ENCODE data around the gene ATXN7L2.

The ATXN7L2 gene

DNA sequence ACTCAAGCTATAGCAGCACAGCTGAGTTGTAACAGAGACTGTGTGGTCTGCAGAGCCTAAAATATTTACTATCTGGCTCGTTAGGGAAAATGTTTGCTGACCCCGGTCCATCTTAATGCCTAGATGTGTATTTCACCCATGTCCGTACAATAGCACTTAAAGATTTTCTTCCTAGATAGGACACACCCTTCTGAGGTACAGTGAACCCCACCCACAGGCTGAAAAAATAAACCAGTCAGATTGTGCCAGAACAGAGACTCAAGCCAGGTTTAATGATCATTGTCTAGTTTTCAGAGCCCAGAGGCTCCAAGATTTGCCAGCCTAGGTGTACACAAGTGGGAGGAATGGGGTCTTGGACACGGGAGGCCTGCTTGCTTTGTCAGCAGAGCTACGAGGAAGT lies 20.2 kb downstream of the ATXN7L2 start:
- no peak overlapping the region for H3K27ac ChIP-seq (replicated peaks; ENCODE audit: low read length)
- H3K79me1 ChIP-seq (ENCODE audit: low read depth, low read length): no peaks in the 10 kb centered on the region
- no peak overlapping the region for H2BK5ac ChIP-seq (ENCODE audit: low read length)
- H4K91ac ChIP-seq (ENCODE audit: low read depth, low read length, poor library complexity): no peak overlapping the region
- no peak overlapping the region for H3K23ac ChIP-seq (ENCODE audit: low read depth, low read length, poor library complexity)
- H2AFZ ChIP-seq (ENCODE audit: low read length): no peak overlapping the region
- no peaks in the 10 kb centered on the region for H3K9me3 ChIP-seq (replicated peaks in 1 of 2; ENCODE audit: control insufficient read depth in 2 of 2, insufficient read depth in 1 of 2, low read depth in 1 of 2, low read length in 2 of 2)
- H2BK15ac ChIP-seq (ENCODE audit: low read length): no peak overlapping the region
- no peak overlapping the region for H2BK12ac ChIP-seq (ENCODE audit: low read length)
- H3K9ac ChIP-seq (ENCODE audit: low read depth, low read length, poor library complexity): no peak overlapping the region
- H3K4ac ChIP-seq (ENCODE audit: low read length): no peak overlapping the region
- DNase-seq (ENCODE audit: low spot score): no peak
- no peak overlapping the region for H3K18ac ChIP-seq (ENCODE audit: low read length)
- no peak overlapping the region for H2AK5ac ChIP-seq (ENCODE audit: low read depth, low read length)
- H3K4me1 ChIP-seq (ENCODE audit: control insufficient read depth in 2 of 2, insufficient read depth in 1 of 2, low read depth in 1 of 2, low read length in 2 of 2): peaks cover 3 to 11% of the 10 kb centered on the region in 2 donors
- no peak overlapping the region for H3K14ac ChIP-seq (ENCODE audit: low read length)
- WGBS, 2 donors (ENCODE audit: extremely low coverage in 2 of 2, insufficient read length in 2 of 2, insufficient replicate concordance in 1 of 2): no CpG with 5 or more reads among the region's 5 CpGs
- no peak overlapping the region for H4K8ac ChIP-seq (ENCODE audit: low read depth, low read length)
- peaks cover 0 to under 1% (median 0%) of the 10 kb centered on the region in 3 experiments for H3K27me3 ChIP-seq (ENCODE audit: control insufficient read depth in 3 of 3, insufficient read depth in 3 of 3, low read depth in 1 of 3, low read length in 3 of 3)
- H2BK120ac ChIP-seq (ENCODE audit: low read depth, low read length): no peak overlapping the region
- H3K36me3 ChIP-seq (replicated peaks in 1 of 2; ENCODE audit: control insufficient read depth in 2 of 2, insufficient read depth in 2 of 2, low read length in 2 of 2): peaks cover 5 to 14% of the 10 kb centered on the region in 2 donors
- no peak overlapping the region for H3K4me2 ChIP-seq (ENCODE audit: insufficient read depth, low read length, poor library complexity, severe bottlenecking)
- H3K4me3 ChIP-seq (ENCODE audit: low read length in 2 of 2): no peak overlapping the region

DNA sequence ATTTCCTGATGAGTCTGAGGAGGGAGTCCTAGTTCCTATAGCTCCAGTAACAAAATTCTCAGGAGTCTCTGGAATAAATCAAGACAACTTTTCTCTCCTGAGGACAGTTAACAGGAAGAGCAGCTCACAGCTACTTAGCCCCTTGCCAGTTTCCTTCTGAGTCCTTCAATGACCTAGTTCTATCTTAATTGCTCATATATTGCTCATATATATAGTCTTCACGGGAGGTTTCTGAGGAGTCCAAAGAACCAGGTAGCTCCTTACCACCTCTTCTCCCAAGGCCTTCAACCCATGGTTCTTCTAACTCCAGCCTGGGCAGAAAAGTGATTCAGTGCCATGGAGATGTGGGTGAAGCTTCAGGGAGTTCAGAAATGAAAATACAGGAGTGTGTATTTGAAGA lies 21.3 kb downstream of the ATXN7L2 start:
- Histone ChIP-seq H3K23ac (ENCODE audit: low read depth, low read length, poor library complexity) (no peak overlapping the region), H4K91ac (ENCODE audit: low read depth, low read length, poor library complexity) (no peak overlapping the region), H3K14ac (ENCODE audit: low read length) (no peak overlapping the region), H3K4me3 (ENCODE audit: low read length in 2 of 2) (no peak overlapping the region), H3K4me2 (ENCODE audit: insufficient read depth, low read length, poor library complexity, severe bottlenecking) (no peak overlapping the region), H3K27ac (replicated peaks; ENCODE audit: low read length) (no peak overlapping the region), H4K8ac (ENCODE audit: low read depth, low read length) (no peak overlapping the region), H3K4ac (ENCODE audit: low read length) (no peak overlapping the region), H2AK5ac (ENCODE audit: low read depth, low read length) (no peak overlapping the region), H2BK12ac (ENCODE audit: low read length) (no peak overlapping the region), H2BK15ac (ENCODE audit: low read length) (no peak overlapping the region), H3K4me1 (ENCODE audit: control insufficient read depth in 2 of 2, insufficient read depth in 1 of 2, low read depth in 1 of 2, low read length in 2 of 2) (peaks cover 7 to 10% of the 10 kb centered on the region in 2 donors), H2AFZ (ENCODE audit: low read length) (no peak overlapping the region), H2BK5ac (ENCODE audit: low read length) (no peak overlapping the region), H3K9ac (ENCODE audit: low read depth, low read length, poor library complexity) (no peak overlapping the region), H3K18ac (ENCODE audit: low read length) (no peak overlapping the region), H3K27me3 (ENCODE audit: control insufficient read depth in 3 of 3, insufficient read depth in 3 of 3, low read depth in 1 of 3, low read length in 3 of 3) (peaks cover 0 to 2% (median 0%) of the 10 kb centered on the region in 3 experiments), H3K36me3 (replicated peaks in 1 of 2; ENCODE audit: control insufficient read depth in 2 of 2, insufficient read depth in 2 of 2, low read length in 2 of 2) (peaks cover 5 to 8% of the 10 kb centered on the region in 2 donors), H3K9me3 (replicated peaks in 1 of 2; ENCODE audit: control insufficient read depth in 2 of 2, insufficient read depth in 1 of 2, low read depth in 1 of 2, low read length in 2 of 2) (no peaks in the 10 kb centered on the region), H2BK120ac (ENCODE audit: low read depth, low read length) (no peak overlapping the region), H3K79me1 (ENCODE audit: low read depth, low read length) (no peaks in the 10 kb centered on the region)
- DNase-seq (ENCODE audit: low spot score): no peak
- WGBS, 2 donors (ENCODE audit: extremely low coverage in 2 of 2, insufficient read length in 2 of 2, insufficient replicate concordance in 1 of 2): no CpG with 5 or more reads among the region's 1 CpG

DNA sequence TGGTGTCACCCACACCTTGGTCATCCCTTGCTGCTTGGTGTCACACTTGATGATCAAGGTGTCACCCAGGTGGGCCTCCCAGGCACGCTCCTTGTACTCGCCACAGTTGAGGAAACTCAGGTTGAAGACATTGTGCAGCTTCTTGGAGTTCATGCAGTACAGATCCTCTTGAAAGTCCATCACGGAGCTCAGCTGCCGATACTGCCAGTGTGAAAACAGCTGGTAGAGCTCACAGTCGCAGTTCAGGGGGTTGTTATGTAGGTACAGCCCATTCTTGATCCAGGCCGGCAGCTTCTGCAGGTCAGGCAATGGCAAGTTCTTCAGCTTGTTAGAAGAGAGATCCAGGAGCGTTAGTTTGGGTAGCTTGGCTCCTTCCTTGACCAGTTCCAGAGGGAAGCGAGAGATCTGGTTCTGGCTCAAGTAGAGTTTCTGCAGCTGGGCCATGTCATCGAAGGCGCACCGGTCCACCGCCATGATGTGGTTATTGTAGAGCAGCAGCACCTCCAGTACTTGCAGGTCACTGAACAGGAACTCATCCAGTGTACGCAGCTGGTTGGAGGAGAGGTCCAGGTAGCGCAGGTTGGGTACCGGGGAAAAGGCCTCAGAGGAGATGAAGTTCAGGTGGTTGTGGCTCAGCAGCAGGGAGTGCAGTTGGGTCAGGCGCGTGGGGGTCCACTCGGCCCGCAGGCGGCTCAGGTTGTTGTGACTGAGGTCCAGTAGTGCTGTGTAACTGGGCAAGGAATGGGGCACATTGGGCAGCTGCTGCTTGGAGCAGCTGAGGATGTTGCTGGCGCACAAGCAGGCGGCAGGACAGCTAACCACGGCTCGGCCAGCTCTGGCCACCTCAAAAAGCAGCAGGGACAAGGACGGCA lies 24.5 kb downstream of the ATXN7L2 start:
- no CpG with 5 or more reads among the region's 25 CpGs for WGBS, 2 donors (ENCODE audit: extremely low coverage in 2 of 2, insufficient read length in 2 of 2, insufficient replicate concordance in 1 of 2)
- Histone ChIP-seq H3K79me1 (ENCODE audit: low read depth, low read length) (no peaks in the 10 kb centered on the region), H3K23ac (ENCODE audit: low read depth, low read length, poor library complexity) (peak overlapping the region; percentile 11), H3K9me3 (replicated peaks in 1 of 2; ENCODE audit: control insufficient read depth in 2 of 2, insufficient read depth in 1 of 2, low read depth in 1 of 2, low read length in 2 of 2) (no peaks in the 10 kb centered on the region), H2AFZ (ENCODE audit: low read length) (no peak overlapping the region), H3K4me2 (ENCODE audit: insufficient read depth, low read length, poor library complexity, severe bottlenecking) (no peak overlapping the region), H2BK12ac (ENCODE audit: low read length) (no peak overlapping the region), H3K27ac (replicated peaks; ENCODE audit: low read length) (no peak overlapping the region), H2BK15ac (ENCODE audit: low read length) (peak overlapping the region; percentile 39), H3K4me3 (ENCODE audit: low read length in 2 of 2) (peak overlapping the region; percentile 21 to 56), H3K36me3 (replicated peaks in 1 of 2; ENCODE audit: control insufficient read depth in 2 of 2, insufficient read depth in 2 of 2, low read length in 2 of 2) (no peaks in the 10 kb centered on the region), H2BK120ac (ENCODE audit: low read depth, low read length) (no peak overlapping the region), H3K18ac (ENCODE audit: low read length) (peak overlapping the region; percentile 45), H4K91ac (ENCODE audit: low read depth, low read length, poor library complexity) (no peak overlapping the region), H3K27me3 (ENCODE audit: control insufficient read depth in 3 of 3, insufficient read depth in 3 of 3, low read depth in 1 of 3, low read length in 3 of 3) (peaks cover 0 to 15% (median 8%) of the 10 kb centered on the region in 3 experiments), H3K9ac (ENCODE audit: low read depth, low read length, poor library complexity) (no peak overlapping the region), H3K4me1 (ENCODE audit: control insufficient read depth in 2 of 2, insufficient read depth in 1 of 2, low read depth in 1 of 2, low read length in 2 of 2) (peaks cover 7 to 9% of the 10 kb centered on the region in 2 donors), H2AK5ac (ENCODE audit: low read depth, low read length) (peak overlapping the region; percentile 78), H3K14ac (ENCODE audit: low read length) (no peak overlapping the region), H3K4ac (ENCODE audit: low read length) (no peak overlapping the region), H4K8ac (ENCODE audit: low read depth, low read length) (no peak overlapping the region), H2BK5ac (ENCODE audit: low read length) (no peak overlapping the region)
- no peak for DNase-seq (ENCODE audit: low spot score)

DNA sequence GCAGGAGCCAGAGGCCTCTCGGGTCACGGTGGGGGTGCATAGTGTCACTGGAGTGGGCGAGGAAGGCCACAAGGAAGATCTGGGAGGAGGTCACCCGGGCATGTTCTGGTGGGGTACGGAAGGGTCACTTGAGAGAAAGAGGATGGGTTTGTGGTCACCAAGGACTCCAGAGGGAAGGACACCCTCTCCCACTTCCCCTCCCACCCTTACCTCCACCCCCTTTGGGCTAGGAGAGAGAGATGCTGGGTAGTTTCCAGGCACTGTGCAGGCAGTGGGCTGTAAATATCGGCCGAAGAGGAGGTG lies 25.1 kb downstream of the ATXN7L2 start:
- no CpG with 5 or more reads among the region's 7 CpGs for WGBS, 2 donors (ENCODE audit: extremely low coverage in 2 of 2, insufficient read length in 2 of 2, insufficient replicate concordance in 1 of 2)
- no peak overlapping the region for H4K91ac ChIP-seq (ENCODE audit: low read depth, low read length, poor library complexity)
- H4K8ac ChIP-seq (ENCODE audit: low read depth, low read length): no peak overlapping the region
- H3K27me3 ChIP-seq (ENCODE audit: control insufficient read depth in 3 of 3, insufficient read depth in 3 of 3, low read depth in 1 of 3, low read length in 3 of 3): peaks cover 0 to 15% (median 8%) of the 10 kb centered on the region in 3 experiments
- H3K9ac ChIP-seq (ENCODE audit: low read depth, low read length, poor library complexity): peak overlapping the region; percentile 94
- H2BK5ac ChIP-seq (ENCODE audit: low read length): no peak overlapping the region
- no peaks in the 10 kb centered on the region for H3K9me3 ChIP-seq (replicated peaks in 1 of 2; ENCODE audit: control insufficient read depth in 2 of 2, insufficient read depth in 1 of 2, low read depth in 1 of 2, low read length in 2 of 2)
- H2BK15ac ChIP-seq (ENCODE audit: low read length): peak overlapping the region; percentile 39
- no peak overlapping the region for H3K4ac ChIP-seq (ENCODE audit: low read length)
- peak overlapping the region; percentile 56 to 95 for H3K4me3 ChIP-seq (ENCODE audit: low read length in 2 of 2)
- peak overlapping the region; percentile 70 for H3K4me2 ChIP-seq (ENCODE audit: insufficient read depth, low read length, poor library complexity, severe bottlenecking)
- H2AK5ac ChIP-seq (ENCODE audit: low read depth, low read length): peak overlapping the region; percentile 85
- H3K27ac ChIP-seq (replicated peaks; ENCODE audit: low read length): no peak overlapping the region
- H3K18ac ChIP-seq (ENCODE audit: low read length): peak overlapping the region; percentile 45
- H3K4me1 ChIP-seq (ENCODE audit: control insufficient read depth in 2 of 2, insufficient read depth in 1 of 2, low read depth in 1 of 2, low read length in 2 of 2): peaks cover 7 to 9% of the 10 kb centered on the region in 2 donors
- no peak overlapping the region for H2BK12ac ChIP-seq (ENCODE audit: low read length)
- peak overlapping the region; percentile 90 for H2AFZ ChIP-seq (ENCODE audit: low read length)
- no peak for DNase-seq (ENCODE audit: low spot score)
- peak overlapping the region; percentile 92 for H3K23ac ChIP-seq (ENCODE audit: low read depth, low read length, poor library complexity)
- H2BK120ac ChIP-seq (ENCODE audit: low read depth, low read length): no peak overlapping the region
- no peaks in the 10 kb centered on the region for H3K36me3 ChIP-seq (replicated peaks in 1 of 2; ENCODE audit: control insufficient read depth in 2 of 2, insufficient read depth in 2 of 2, low read length in 2 of 2)
- H3K14ac ChIP-seq (ENCODE audit: low read length): no peak overlapping the region
- H3K79me1 ChIP-seq (ENCODE audit: low read depth, low read length): no peaks in the 10 kb centered on the region

All from neuronal stem cell (in vitro differentiated cells).